Measurements from ENCODE around the gene CCN6.

DNA sequence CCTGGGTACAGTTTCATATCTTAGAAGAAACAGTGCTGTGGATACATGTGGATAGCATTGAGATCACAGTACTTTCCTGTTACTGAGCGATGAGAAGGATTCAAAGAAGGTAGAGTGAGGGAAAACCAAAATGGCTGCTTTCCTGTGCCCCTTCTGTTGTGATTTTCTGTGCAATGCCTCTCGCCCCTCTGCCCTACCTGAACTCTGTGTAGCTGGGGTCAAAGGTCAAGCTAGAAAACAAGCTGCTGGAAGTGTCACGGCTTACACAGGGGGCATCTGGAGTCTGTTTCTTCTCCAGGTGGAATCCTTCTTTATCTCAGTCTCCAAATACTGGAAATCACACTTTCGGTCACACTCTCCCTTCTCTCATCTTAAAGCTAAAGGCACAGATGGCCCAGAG, 27.0 kb upstream of the CCN6 start:
- TF ChIP-seq TCF7L2 (IDR thresholded peaks at IDR 0.05; ENCODE audit: borderline replicate concordance, extremely low read depth, insufficient read depth, insufficient read length) (no peak), POLR2A (IDR thresholded peaks at IDR 0.05; ENCODE audit: borderline replicate concordance, extremely low read depth, insufficient read depth, insufficient read length) (no peak), CEBPB (IDR thresholded peaks at IDR 0.05; ENCODE audit: low read depth) (no peak), CTCF (IDR thresholded peaks at IDR 0.05 in 2 of 3, conservative IDR thresholded peaks at IDR 0.05 in 1 of 3; ENCODE audit: borderline replicate concordance in 1 of 3, insufficient read depth in 1 of 3, low read depth in 2 of 3, low read length in 2 of 3) (no peak), POLR2AphosphoS5 (IDR thresholded peaks at IDR 0.05; ENCODE audit: low read depth, low read length) (no peak), EZH2 (IDR thresholded peaks at IDR 0.05) (no peak), ZNF274 (IDR thresholded peaks at IDR 0.05; ENCODE audit: low read depth, low read length) (no peak), SRF (IDR thresholded peaks at IDR 0.05; ENCODE audit: low read depth) (no peak), RAD21 (IDR thresholded peaks at IDR 0.05; ENCODE audit: low read depth) (no peak), SP1 (IDR thresholded peaks at IDR 0.05; ENCODE audit: low read depth) (no peak)
- TF ChIP-seq, protein P1, sequence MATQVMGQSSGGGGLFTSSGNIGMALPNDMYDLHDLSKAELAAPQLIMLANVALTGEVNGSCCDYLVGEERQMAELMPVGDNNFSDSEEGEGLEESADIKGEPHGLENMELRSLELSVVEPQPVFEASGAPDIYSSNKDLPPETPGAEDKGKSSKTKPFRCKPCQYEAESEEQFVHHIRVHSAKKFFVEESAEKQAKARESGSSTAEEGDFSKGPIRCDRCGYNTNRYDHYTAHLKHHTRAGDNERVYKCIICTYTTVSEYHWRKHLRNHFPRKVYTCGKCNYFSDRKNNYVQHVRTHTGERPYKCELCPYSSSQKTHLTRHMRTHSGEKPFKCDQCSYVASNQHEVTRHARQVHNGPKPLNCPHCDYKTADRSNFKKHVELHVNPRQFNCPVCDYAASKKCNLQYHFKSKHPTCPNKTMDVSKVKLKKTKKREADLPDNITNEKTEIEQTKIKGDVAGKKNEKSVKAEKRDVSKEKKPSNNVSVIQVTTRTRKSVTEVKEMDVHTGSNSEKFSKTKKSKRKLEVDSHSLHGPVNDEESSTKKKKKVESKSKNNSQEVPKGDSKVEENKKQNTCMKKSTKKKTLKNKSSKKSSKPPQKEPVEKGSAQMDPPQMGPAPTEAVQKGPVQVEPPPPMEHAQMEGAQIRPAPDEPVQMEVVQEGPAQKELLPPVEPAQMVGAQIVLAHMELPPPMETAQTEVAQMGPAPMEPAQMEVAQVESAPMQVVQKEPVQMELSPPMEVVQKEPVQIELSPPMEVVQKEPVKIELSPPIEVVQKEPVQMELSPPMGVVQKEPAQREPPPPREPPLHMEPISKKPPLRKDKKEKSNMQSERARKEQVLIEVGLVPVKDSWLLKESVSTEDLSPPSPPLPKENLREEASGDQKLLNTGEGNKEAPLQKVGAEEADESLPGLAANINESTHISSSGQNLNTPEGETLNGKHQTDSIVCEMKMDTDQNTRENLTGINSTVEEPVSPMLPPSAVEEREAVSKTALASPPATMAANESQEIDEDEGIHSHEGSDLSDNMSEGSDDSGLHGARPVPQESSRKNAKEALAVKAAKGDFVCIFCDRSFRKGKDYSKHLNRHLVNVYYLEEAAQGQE (IDR thresholded peaks at IDR 0.05; ENCODE audit: low read depth): no peak

Data from HCT116 (cell line).